OCI-LY1 (cell line): Measurements from ENCODE around the gene EEF1AKMT4.

Experiments used
- H2AFZ ChIP-seq: fragments of 200-600 bp; sonication (generic), shearing (Covaris generic); 2 replicates; pipeline ENCODE4 v1.6.0; 2014; ENCODE audit warnings: antibody characterized with exemption, mild to moderate bottlenecking, low read length
- H3F3A ChIP-seq: fragments of 200-600 bp; sonication (generic), shearing (Covaris generic); 2 replicates; pipeline ENCODE4 v1.6.0; 2014; ENCODE audit warnings: mild to moderate bottlenecking, antibody characterized with exemption, low read length, moderate library complexity; ENCODE audit not compliant: insufficient read depth
- H3K27ac ChIP-seq: fragments of 200-600 bp; sonication (generic); 2 replicates; pipeline ENCODE4 v1.5.1; 2014; ENCODE audit warnings: low read length, mixed run types, mild to moderate bottlenecking, low read depth; ENCODE audit not compliant: poor library complexity, severe bottlenecking
- H3K27me3 ChIP-seq: fragments of 200-600 bp; sonication (generic); 2 replicates; pipeline ENCODE4 v1.6.0; 2014; ENCODE audit warnings: antibody characterized with exemption, mild to moderate bottlenecking, low read length, moderate library complexity; ENCODE audit not compliant: insufficient read depth
- H3K36me3 ChIP-seq: fragments of 200-600 bp; sonication (generic); 2 replicates; pipeline ENCODE4 v1.6.1; 2014; ENCODE audit warnings: mild to moderate bottlenecking, antibody characterized with exemption, low read length, moderate library complexity, mixed read lengths; ENCODE audit not compliant: insufficient read depth
- H3K4me1 ChIP-seq: fragments of 200-600 bp; sonication (generic); 2 replicates; pipeline ENCODE4 v1.5.1; 2014; ENCODE audit warnings: mild to moderate bottlenecking, low read length, moderate library complexity; ENCODE audit not compliant: insufficient read depth, severe bottlenecking
- H3K4me2 ChIP-seq: fragments of 200-600 bp; sonication (generic), shearing (Covaris generic); 2 replicates; pipeline ENCODE4 v1.6.1; 2014; ENCODE audit warnings: low read length
- H3K4me3 ChIP-seq: fragments of 200-600 bp; sonication (generic); 2 replicates; pipeline ENCODE4 v1.5.1; 2014; ENCODE audit warnings: low read length, low read depth, mild to moderate bottlenecking, mixed read lengths; ENCODE audit not compliant: poor library complexity, severe bottlenecking
- H3K79me2 ChIP-seq: fragments of 200-600 bp; shearing (Covaris generic); 2 replicates; pipeline ENCODE4 v1.6.1; 2016; ENCODE audit warnings: mixed run types, low read length, mixed read lengths; ENCODE audit not compliant: insufficient read depth
- H3K9ac ChIP-seq: fragments of 200-600 bp; sonication (generic), shearing (Covaris generic); 2 replicates; pipeline ENCODE4 v1.6.1; 2014; ENCODE audit warnings: mild to moderate bottlenecking, low read length, mixed read lengths
- H3K9me2 ChIP-seq: fragments of 200-600 bp; sonication (generic), shearing (Covaris generic); 2 replicates; pipeline ENCODE4 v1.6.1; 2014; ENCODE audit warnings: low read depth, mild to moderate bottlenecking, low read length, mixed read lengths
- H3K9me3 ChIP-seq: fragments of 200-600 bp; shearing (Covaris generic); 2 replicates; pipeline ENCODE4 v1.6.1; 2014; ENCODE audit warnings: low read length, mixed read lengths
- H4K20me1 ChIP-seq: fragments of 200-600 bp; sonication (generic), shearing (Covaris generic); 2 replicates; pipeline ENCODE4 v1.6.0; 2016; ENCODE audit warnings: mild to moderate bottlenecking, low read length; ENCODE audit not compliant: insufficient read depth
- EZH2 ChIP-seq: fragments of 200-600 bp; sonication (generic), shearing (Covaris generic); IDR thresholded peaks from 2 replicates; pipeline ENCODE4 v1.8.0; 2017; ENCODE audit warnings: borderline replicate concordance, mixed run types, mild to moderate bottlenecking, antibody characterized with exemption, low read length, moderate library complexity, mixed read lengths
- TF ChIP-seq, protein P1 (sequence below): fragments of 200-600 bp; sonication (generic), shearing (Covaris generic); IDR thresholded peaks from 2 replicates; pipeline ENCODE4 v1.5.1; 2017; ENCODE audit warnings: mild to moderate bottlenecking, antibody characterized with exemption, low read length, moderate library complexity, mixed read lengths

Gene EEF1AKMT4

DNA sequence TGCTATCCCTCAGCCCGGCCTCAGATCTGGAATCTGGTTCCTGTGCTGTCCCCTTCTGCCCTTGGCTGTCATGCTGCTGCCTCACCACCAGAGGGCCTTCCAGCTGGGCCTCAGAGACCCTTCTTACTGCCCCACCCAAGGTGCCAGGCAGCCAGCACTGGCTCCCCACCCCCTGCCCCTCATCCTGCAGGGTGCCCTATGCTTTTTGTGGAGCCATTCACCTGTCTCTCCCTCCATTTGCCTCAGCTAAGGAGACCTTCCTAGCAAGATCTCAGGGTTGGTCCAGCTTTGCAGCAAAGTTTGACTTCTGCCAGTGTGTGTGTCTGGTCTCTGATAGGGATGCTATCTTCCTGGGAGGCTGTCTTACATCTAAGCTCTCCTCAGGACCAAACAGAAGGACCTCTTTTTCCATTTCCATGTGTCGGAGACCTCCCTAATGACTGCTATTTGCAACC, 22.0 kb upstream of the EEF1AKMT4 start:
- Histone ChIP-seq H3K4me2 (no peak overlapping the region), H3K27ac (no peak overlapping the region), H4K20me1 (no peaks in the 10 kb centered on the region), H3K9ac (no peak overlapping the region), H3K9me2 (no peaks in the 10 kb centered on the region), H3K36me3 (no peaks in the 10 kb centered on the region), H3F3A (no peaks in the 10 kb centered on the region), H3K79me2 (no peaks in the 10 kb centered on the region), H3K4me3 (no peak overlapping the region), H3K9me3 (no peaks in the 10 kb centered on the region), H3K27me3 (peaks cover 11% of the 10 kb centered on the region; the same call in 1 of the 2 replicates), H2AFZ (no peak overlapping the region), H3K4me1 (peaks cover 14% of the 10 kb centered on the region)
- no peak for TF ChIP-seq EZH2
- TF ChIP-seq, protein P1, sequence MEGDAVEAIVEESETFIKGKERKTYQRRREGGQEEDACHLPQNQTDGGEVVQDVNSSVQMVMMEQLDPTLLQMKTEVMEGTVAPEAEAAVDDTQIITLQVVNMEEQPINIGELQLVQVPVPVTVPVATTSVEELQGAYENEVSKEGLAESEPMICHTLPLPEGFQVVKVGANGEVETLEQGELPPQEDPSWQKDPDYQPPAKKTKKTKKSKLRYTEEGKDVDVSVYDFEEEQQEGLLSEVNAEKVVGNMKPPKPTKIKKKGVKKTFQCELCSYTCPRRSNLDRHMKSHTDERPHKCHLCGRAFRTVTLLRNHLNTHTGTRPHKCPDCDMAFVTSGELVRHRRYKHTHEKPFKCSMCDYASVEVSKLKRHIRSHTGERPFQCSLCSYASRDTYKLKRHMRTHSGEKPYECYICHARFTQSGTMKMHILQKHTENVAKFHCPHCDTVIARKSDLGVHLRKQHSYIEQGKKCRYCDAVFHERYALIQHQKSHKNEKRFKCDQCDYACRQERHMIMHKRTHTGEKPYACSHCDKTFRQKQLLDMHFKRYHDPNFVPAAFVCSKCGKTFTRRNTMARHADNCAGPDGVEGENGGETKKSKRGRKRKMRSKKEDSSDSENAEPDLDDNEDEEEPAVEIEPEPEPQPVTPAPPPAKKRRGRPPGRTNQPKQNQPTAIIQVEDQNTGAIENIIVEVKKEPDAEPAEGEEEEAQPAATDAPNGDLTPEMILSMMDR = peak; percentile 96

DNA sequence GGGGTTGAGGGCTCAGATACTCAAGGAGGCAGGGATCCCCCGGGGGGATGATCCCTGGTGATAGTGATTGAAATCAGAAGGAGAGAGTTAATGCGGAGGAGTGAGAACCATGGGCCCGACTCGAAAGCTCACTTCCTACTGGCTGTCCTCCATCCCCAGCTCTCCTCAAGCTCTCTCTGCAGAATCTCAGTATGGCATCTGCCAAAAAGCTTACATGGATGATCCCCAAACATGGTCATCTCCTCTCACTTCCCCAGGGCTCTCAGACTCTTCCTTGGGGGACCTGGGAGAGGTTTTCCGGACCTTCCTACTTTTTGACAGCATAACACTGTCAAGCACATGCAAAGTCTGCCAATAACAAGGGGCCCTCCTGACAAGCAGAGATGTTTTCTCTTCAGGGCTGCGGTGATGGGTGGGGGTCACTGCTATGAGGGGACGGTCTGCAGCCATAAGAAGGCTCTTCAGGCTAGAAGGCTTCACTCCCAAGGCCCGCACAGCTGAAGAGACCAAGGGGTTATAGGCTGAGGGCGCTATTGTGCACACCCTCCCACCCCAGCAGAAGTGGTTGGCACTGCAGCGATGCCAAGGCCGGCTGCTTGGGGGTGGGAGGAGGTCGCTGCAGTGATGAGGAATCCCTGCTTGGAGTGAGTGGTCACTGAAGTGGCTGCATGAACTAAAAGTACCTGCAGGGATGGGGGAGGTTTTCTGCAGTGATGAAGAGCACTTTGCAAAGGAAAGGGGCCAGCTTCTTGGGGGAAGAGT, 20.9 kb upstream of the EEF1AKMT4 start:
- Histone ChIP-seq H3K9me3 (no peaks in the 10 kb centered on the region), H3K36me3 (no peaks in the 10 kb centered on the region), H3K4me3 (peak overlapping the region; percentile 59), H3K4me2 (peak overlapping the region; percentile 71), H3K79me2 (no peaks in the 10 kb centered on the region), H2AFZ (no peak overlapping the region), H3K4me1 (peaks cover 14% of the 10 kb centered on the region), H3F3A (no peaks in the 10 kb centered on the region), H4K20me1 (no peaks in the 10 kb centered on the region), H3K9me2 (no peaks in the 10 kb centered on the region), H3K27me3 (peaks cover 19% of the 10 kb centered on the region), H3K9ac (no peak overlapping the region), H3K27ac (no peak overlapping the region)
- TF ChIP-seq EZH2 = no peak
- TF ChIP-seq, protein P1 = peak; percentile 34; the same call in 1 of the 2 replicates

DNA sequence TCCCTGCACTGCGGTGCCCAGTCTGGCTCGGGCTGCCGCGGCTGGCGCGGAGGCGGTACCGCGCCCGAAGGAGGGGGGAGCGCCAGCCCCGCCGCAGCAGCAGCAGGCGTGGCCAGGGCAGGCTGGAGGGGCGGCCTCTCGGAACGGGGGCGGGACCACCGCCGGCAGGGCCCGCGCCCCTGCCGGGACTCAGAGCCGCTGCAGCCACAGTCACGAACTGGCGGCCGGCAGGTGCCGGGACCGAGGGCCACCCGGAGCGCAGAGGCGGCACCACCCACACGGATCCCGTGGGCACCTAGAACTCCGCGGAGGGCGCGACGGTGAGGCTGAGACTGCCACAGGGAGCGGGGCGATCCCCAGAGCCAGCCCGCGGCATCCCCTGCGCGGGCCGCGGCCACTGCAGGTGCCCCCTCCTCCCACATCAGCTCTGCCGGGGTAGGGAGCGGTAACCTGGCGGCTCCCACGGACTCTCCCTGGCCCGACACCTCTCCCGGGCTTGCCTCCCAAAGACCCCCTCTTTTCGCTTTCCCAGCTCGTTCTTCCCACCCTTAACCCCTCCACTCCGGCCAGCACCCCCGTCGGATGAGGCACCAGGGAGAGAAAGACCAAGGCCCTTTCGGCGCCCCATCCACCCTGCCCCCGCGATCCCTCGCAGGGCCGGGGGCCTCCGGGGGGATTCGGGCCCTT, 19.9 kb upstream of the EEF1AKMT4 start, which contains the start of gene VWA5B2:
TSS of gene VWA5B2 (plus strand) at position 192 of the 687 bp plus-strand sequence. CDS start 944 bp downstream, outside the sequence.
- Histone ChIP-seq H3K4me1 (peaks cover 14% of the 10 kb centered on the region), H2AFZ (no peak within 1 kb of the TSS), H3K27ac (no peak within 1 kb of the TSS), H3K79me2 (no peaks in the 10 kb centered on the region), H3K36me3 (no peaks in the 10 kb centered on the region), H3K9me2 (no peaks in the 10 kb centered on the region), H3K9ac (peak within 1 kb of the TSS; percentile 6; the same call in 1 of the 2 replicates), H3K4me3 (peak within 1 kb of the TSS; percentile 59), H4K20me1 (no peaks in the 10 kb centered on the region), H3K27me3 (peaks cover 14% of the 10 kb centered on the region), H3K9me3 (no peaks in the 10 kb centered on the region), H3F3A (no peaks in the 10 kb centered on the region), H3K4me2 (peak within 1 kb of the TSS; percentile 71)
- no peak for TF ChIP-seq EZH2
- TF ChIP-seq, protein P1 = peak; percentile 28; the same call in 1 of the 2 replicates
